Activated naive CD4-positive, alpha-beta T cell treated with anti-CD3 and anti-CD28 coated beads for 36 hours (primary cell): ENCODE measurements around the gene GZMA. TPM values are rescaled to one million over a fixed set of nuclear protein-coding genes. Genes with fewer than 3 reads are reported as not detected.

ENCODE experiments used
- CTCF ChIA-PET: fragments of 350-600 bp; sonication (Branson Sonifier 250); formaldehyde crosslinking; loops from one replicate; lab custom pipeline; 2021; ENCODE audit warnings: antibody characterized with exemption; lab: Charles Lee
- DNase-seq: peaks from one replicate; pipeline ENCODE4 v3.0.0-alpha.2; 2020
- H3K27ac Mint-ChIP-seq: one replicate; pipeline ENCODE4 v1.8.0; 2021; ENCODE audit warnings: mild to moderate bottlenecking, mixed read lengths
- H3K27me3 Mint-ChIP-seq: one replicate; pipeline ENCODE4 v1.8.0; 2021; ENCODE audit warnings: low read depth, mixed read lengths
- H3K36me3 Mint-ChIP-seq: one replicate; pipeline ENCODE4 v1.8.0; 2021; ENCODE audit warnings: low read depth, mixed read lengths
- H3K4me1 Mint-ChIP-seq: one replicate; pipeline ENCODE4 v1.8.0; 2021; ENCODE audit warnings: low read depth, mixed read lengths
- H3K4me3 Mint-ChIP-seq: one replicate; pipeline ENCODE4 v1.8.0; 2021; ENCODE audit warnings: mild to moderate bottlenecking, moderate library complexity, mixed read lengths
- H3K9me3 Mint-ChIP-seq: one replicate; pipeline ENCODE4 v1.8.0; 2021; ENCODE audit warnings: mixed read lengths
- intact Hi-C: fragments of 100-400 bp; cut with micrococcal nuclease; formaldehyde crosslinking; loops from one replicate; pipeline ENCODE4 v1.15.1; 2023
- total RNA-seq, 2 experiments: library from RNA; stranded (reverse); gene quantifications; one replicate each; pipeline ENCODE4 v1.2.3, GENCODE V29; 2021

Gene GZMA
- total RNA-seq, 2 experiments from 2014 or later, result 0.24 TPM; not detected in 1

GRCh38 chr5:55151923-55152842, 49.7 kb downstream of the GZMA start:
- H3K9me3 Mint-ChIP-seq, result peaks cover 3% of the 10 kb centered on the region

GRCh38 chr5:55154873-55155272, 52.4 kb downstream of the GZMA start:
- no peak for DNase-seq
- Mint-ChIP-seq H3K27me3 (peaks cover 7% of the 10 kb centered on the region), H3K27ac (no peak overlapping the region), H3K4me3 (no peak overlapping the region), H3K9me3 (peaks cover 3% of the 10 kb centered on the region), H3K36me3 (no peaks in the 10 kb centered on the region), H3K4me1 (no peaks in the 10 kb centered on the region)
- intact Hi-C loops, result no loop called here
- CTCF ChIA-PET, result no interaction called here

More at GRCh38 chr5:55151923-55152842, 49.7 kb downstream of the GZMA start:
- no peak overlapping the region for H3K27ac Mint-ChIP-seq
- no peak for DNase-seq
- intact Hi-C loops, result no loop called here
- peaks cover 7% of the 10 kb centered on the region for H3K27me3 Mint-ChIP-seq
- H3K4me3 Mint-ChIP-seq, result no peak overlapping the region
- CTCF ChIA-PET, result interaction anchor here (0.6 to 4.0 kb wide), 3 partner anchors 208 to 592 kb away, joined by 3 to 20 read pairs (median 4); no protein-coding TSS in a partner anchor
- no peaks in the 10 kb centered on the region for H3K4me1 Mint-ChIP-seq
- no peaks in the 10 kb centered on the region for H3K36me3 Mint-ChIP-seq

Other genes with a start within 250 kb of the GZMA start
- not detected for gene ESM1, start 117.1 kb upstream of the GZMA start, total RNA-seq
- not detected for gene GZMK, start 78.4 kb upstream of the GZMA start, total RNA-seq
- not detected for gene GPX8, start 57.5 kb downstream of the GZMA start, total RNA-seq
- gene CDC20B, start 70.5 kb downstream of the GZMA start, total RNA-seq, result not detected
- gene MCIDAS, start 124.7 kb downstream of the GZMA start, total RNA-seq, result under 1 TPM in 1 of 2 experiments, not detected in 1; 0.17 TPM
- gene CCNO, start 131.0 kb downstream of the GZMA start, total RNA-seq, result not detected
- gene DHX29, start 205.0 kb downstream of the GZMA start, total RNA-seq, result 10 to 100 TPM; 11.0 to 11.1 TPM
- 10 to 100 TPM; 76.1 to 79.7 TPM for gene MTREX, start 205.3 kb downstream of the GZMA start, total RNA-seq